Lower leg skin (tissue), 3 donors: ENCODE measurements around the gene INPP4B.

Experiments used
- POLR2A ChIP-seq, 2 donors: fragments of 450-650 bp; IDR thresholded peaks; one replicate each; pipeline ENCODE4 v1.6.1; 2016 to 2017; ENCODE audit warnings: antibody characterized with exemption in 2 of 2, mild to moderate bottlenecking in 1 of 2, moderate library complexity in 1 of 2
- TF ChIP-seq, protein P1 (sequence below), 3 donors: fragments of 450-650 bp; IDR thresholded peaks; one replicate each; pipeline ENCODE4 v1.5.1; 2016; ENCODE audit warnings: antibody characterized with exemption in 3 of 3, mild to moderate bottlenecking in 3 of 3, moderate library complexity in 2 of 3

DNA sequence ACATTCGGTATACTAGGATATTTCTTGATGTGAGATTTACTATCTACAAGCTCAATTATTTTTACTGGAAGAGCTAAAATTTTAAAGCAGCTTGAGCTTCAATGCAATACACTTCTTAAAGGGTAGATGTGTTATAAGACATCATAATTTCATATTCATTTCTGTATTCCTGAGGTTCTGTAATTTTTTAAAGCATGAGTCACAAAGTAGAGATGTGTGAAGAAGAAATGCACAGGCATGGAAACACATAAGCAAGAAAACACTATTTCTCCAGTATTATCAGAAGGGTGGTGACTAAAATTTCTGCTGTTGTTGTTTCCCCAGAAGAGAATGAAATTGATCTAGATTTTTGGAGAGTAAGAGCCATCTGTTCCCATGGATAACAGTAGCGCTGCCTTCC lies 72.6 kb downstream of the INPP4B start:
- TF ChIP-seq, protein P1, sequence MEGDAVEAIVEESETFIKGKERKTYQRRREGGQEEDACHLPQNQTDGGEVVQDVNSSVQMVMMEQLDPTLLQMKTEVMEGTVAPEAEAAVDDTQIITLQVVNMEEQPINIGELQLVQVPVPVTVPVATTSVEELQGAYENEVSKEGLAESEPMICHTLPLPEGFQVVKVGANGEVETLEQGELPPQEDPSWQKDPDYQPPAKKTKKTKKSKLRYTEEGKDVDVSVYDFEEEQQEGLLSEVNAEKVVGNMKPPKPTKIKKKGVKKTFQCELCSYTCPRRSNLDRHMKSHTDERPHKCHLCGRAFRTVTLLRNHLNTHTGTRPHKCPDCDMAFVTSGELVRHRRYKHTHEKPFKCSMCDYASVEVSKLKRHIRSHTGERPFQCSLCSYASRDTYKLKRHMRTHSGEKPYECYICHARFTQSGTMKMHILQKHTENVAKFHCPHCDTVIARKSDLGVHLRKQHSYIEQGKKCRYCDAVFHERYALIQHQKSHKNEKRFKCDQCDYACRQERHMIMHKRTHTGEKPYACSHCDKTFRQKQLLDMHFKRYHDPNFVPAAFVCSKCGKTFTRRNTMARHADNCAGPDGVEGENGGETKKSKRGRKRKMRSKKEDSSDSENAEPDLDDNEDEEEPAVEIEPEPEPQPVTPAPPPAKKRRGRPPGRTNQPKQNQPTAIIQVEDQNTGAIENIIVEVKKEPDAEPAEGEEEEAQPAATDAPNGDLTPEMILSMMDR (IDR thresholded peaks at IDR 0.05): no peak
- TF ChIP-seq POLR2A (IDR thresholded peaks at IDR 0.05): no peak
